Heart left ventricle (tissue), 16 donors: Measurements from ENCODE around the gene TUBE1. TPM values are rescaled to one million over a fixed set of nuclear protein-coding genes. Genes with fewer than 3 reads are reported as not detected.
"Not testable (repeated sequence)": the region's sequence is repeated elsewhere in the genome, so short reads cannot be mapped to it uniquely, and the experiment has no call there.

ENCODE experiments used
- ATAC-seq, 4 donors: fragments of 200-7000 bp; cut with Tn5 transposase; one replicate each; pipeline ENCODE4 v1.9.1; 2020 to 2022; ENCODE audit warnings: moderate library complexity in 4 of 4, mild to moderate bottlenecking in 3 of 4, moderate number of reproducible peaks in 1 of 4
- DNase-seq, 5 donors: peaks; one replicate each; pipeline ENCODE4 v3.0.0-alpha.2; 2020
- H3K27ac ChIP-seq, 12 donors: fragments of 200-600 bp; sonication (generic) in 4 of 12; one replicate each; pipeline versions ENCODE4 v1.5.0 to v1.8.0; 2016 to 2022; ENCODE audit warnings: mild to moderate bottlenecking in 2 of 12
- H3K27me3 ChIP-seq, 9 donors: fragments of 200-600 bp; sonication (generic) in 2 of 9; one replicate each; pipeline versions ENCODE4 v1.5.1 to v1.8.0; 2016 to 2022; ENCODE audit warnings: mild to moderate bottlenecking in 3 of 9
- H3K36me3 ChIP-seq, 9 donors: fragments of 200-600 bp; sonication (generic) in 2 of 9; one replicate each; pipeline versions ENCODE4 v1.5.0 to v1.8.0; 2018 to 2022; ENCODE audit warnings: mild to moderate bottlenecking in 2 of 9
- H3K4me1 ChIP-seq, 12 donors: fragments of 200-600 bp; sonication (generic) in 4 of 12; one replicate each; pipeline versions ENCODE4 v1.5.0 to v1.8.0; 2016 to 2022; ENCODE audit warnings: mild to moderate bottlenecking in 3 of 12
- H3K4me3 ChIP-seq, 12 donors: fragments of 200-600 bp; sonication (generic) in 4 of 12; one replicate each; pipeline versions ENCODE4 v1.5.0 to v1.8.0; 2017 to 2022; ENCODE audit warnings: mild to moderate bottlenecking in 9 of 12, moderate library complexity in 4 of 12
- H3K9me3 ChIP-seq, 12 donors: fragments of 200-600 bp; sonication (generic) in 4 of 12; one replicate each; pipeline versions ENCODE4 v1.5.0 to v1.8.0; 2016 to 2022; ENCODE audit warnings: mild to moderate bottlenecking in 1 of 12
- CTCF ChIP-seq, 12 donors: fragments of 200-600 bp; sonication (generic) in 4 of 12; IDR thresholded peaks; one replicate each; pipeline versions ENCODE4 v1.5.0 to v1.8.0; 2018 to 2022; ENCODE audit warnings: antibody characterized with exemption in 12 of 12, mild to moderate bottlenecking in 5 of 12
- POLR2A ChIP-seq, 2 donors: fragments of 450-650 bp; IDR thresholded peaks; one replicate each; pipeline ENCODE4 v1.6.1; 2017; ENCODE audit warnings: antibody characterized with exemption in 2 of 2, mild to moderate bottlenecking in 2 of 2, moderate library complexity in 2 of 2
- WGBS, 4 donors: extraction: QIAGEN DNeasy Blood & Tissue Kit in 2 of 4; methylation state at CpG; one replicate each; pipeline versions ENCODE4 v1.1.5 to v1.1.7; 2013 to 2018; 5-methylcytosine and 5-hydroxymethylcytosine counted together
- intact Hi-C, 10 donors: fragments of 100-400 bp; cut with DNase I; formaldehyde crosslinking; loops; one replicate each; pipeline versions ENCODE4 v1.11.1 to v1.14.2; 2022
- polyA plus RNA-seq, 2 donors: library from polyadenylated mRNA; stranded (reverse); fragments of 200-250 nt; gene quantifications; one replicate each; pipeline ENCODE4 v1.2.3, GENCODE V29; 2013
- total RNA-seq, 9 donors: library from RNA; depleted of rRNA in 2 of 9; stranded (reverse); fragments of >200 nt in 2 of 9; fragmentation: NEBNext Ultra II Directional in 3 of 9; extraction: Animal tissue kit (Norgen Biotek cat#: 25700) in 3 of 9; gene quantifications; one replicate each; pipeline versions ENCODE4 v1.1.0 to v1.2.4, GENCODE V29; 2016 to 2023
- donor health status: ischemic (EF 13 %, LVEDD 7.1; RV severe dilation, severe dysfunction).
- donor health status: healthy with polysubstance abuse.
- donor health status: DM: no; HTN: yes; CAD: no.
- donor health status: DM: no; HTN: no; CAD: no.
- donor health status: ischemic (EF 25% LVEDD 6.9; RV normal size, moderate dysfunction).
- donor health status: ischemic (EF 25% LVEDD 5.7; RV mildly dilated, moderate dysfunction).
- donor health status: healthy.
- donor health status: DM: yes; HTN: yes; CAD: no.
- donor health status: ischemic (EF 35%, LVEDD 5.7; RV mildly dilated, moderate dysfunction).
- donor health status: nonischemic (EF 11% LVEDD 7.7; RV severe dilation, severe dysfunction).
- donor health status: DM: yes; HTN: yes; CAD: no.
- donor health status: PGD.
- donor health status: ischemic (EF 29% LVEDD 5.4; RV normal size, mild dysfunction).
- donor health status: nonischemic (EF 23%, LVEDD 6.1; RV moderate dilation, normal function).

Gene TUBE1
- total and polyA plus RNA-seq, 11 donors = 10.1 to 33.2 (median 23.3) TPM

DNA sequence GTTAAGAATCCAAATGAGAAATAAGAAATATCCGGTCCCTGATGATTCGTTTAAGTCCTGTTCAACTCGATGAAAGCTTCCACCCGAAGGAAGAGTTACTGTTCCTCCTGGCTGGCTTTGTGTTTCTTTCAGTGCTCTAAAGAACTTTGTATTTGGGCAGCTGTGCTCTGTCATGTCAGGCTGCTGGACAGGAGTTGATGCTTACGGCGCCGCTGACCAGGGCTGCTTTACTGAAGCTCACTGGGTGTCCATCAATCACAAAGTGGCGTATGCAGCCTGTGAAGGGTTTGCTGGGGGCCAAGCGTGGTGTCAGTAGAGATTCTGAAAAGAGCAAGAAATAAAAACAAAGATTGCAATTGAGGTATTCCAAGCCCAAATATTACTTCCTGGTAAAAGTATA is 22.0 kb upstream of the TUBE1 start:
- peaks cover 0 to 4% (median 0%) of the 10 kb centered on the region in 12 donors for H3K9me3 ChIP-seq
- peak overlapping the region in 1 of 12 donors; percentile 33 for H3K27ac ChIP-seq

DNA sequence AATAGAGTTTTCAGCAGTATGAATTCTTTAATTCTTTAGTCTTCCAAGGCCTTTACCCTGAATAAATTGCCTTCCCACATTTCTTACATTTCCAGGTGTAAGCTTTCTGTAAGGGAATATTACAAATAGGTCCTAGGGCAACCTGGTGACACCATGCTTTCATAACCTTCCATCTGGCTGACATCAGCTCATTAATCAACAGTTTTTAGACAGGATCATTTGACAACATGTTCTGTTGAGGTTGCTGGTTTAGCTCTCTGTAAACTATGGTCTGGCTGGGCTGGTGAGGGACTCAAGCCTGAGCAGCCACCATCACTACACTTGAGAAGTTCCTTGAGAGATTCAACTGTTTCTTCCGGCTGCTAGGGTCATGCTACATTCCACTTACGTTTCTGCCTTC is 19.3 kb upstream of the TUBE1 start:
- H3K36me3 ChIP-seq = peaks cover 0 to 72% (median 38%) of the 10 kb centered on the region in 9 donors
- H3K4me3 ChIP-seq = no peak overlapping the region
- H3K27ac ChIP-seq = no peak overlapping the region
- H3K9me3 ChIP-seq = peaks cover 0 to 4% (median 0%) of the 10 kb centered on the region in 12 donors
- 68 to 76% (median 69%) methylated on average over 2 of the region's 2 CpGs for WGBS, 4 donors
- no peaks in the 10 kb centered on the region for H3K27me3 ChIP-seq
- intact Hi-C loops = no loop called here
- DNase-seq = no peak
- TF ChIP-seq CTCF (IDR thresholded peaks at IDR 0.05) = no peak
- TF ChIP-seq POLR2A (IDR thresholded peaks at IDR 0.05) = no peak
- H3K4me1 ChIP-seq = peaks cover 0 to 11% (median 0%) of the 10 kb centered on the region in 12 donors
- peak in 1 of 4 donors; percentile 20 for ATAC-seq

More for the DNA sequence above, 22.0 kb upstream of the TUBE1 start:
- intact Hi-C loops = no loop called here
- Histone ChIP-seq H3K4me3 (no peak overlapping the region), H3K27me3 (no peaks in the 10 kb centered on the region), H3K36me3 (peaks cover 0 to 83% (median 56%) of the 10 kb centered on the region in 9 donors), H3K4me1 (peaks cover 0 to 31% (median 5%) of the 10 kb centered on the region in 12 donors)
- DNase-seq (peak in 1 of 5 donors; percentile 32), ATAC-seq (peak in 1 of 4 donors; percentile 24)
- TF ChIP-seq POLR2A (IDR thresholded peaks at IDR 0.05) = no peak
- WGBS, 4 donors = 60 to 78% (median 71%) methylated on average over 9 of the region's 9 CpGs

DNA sequence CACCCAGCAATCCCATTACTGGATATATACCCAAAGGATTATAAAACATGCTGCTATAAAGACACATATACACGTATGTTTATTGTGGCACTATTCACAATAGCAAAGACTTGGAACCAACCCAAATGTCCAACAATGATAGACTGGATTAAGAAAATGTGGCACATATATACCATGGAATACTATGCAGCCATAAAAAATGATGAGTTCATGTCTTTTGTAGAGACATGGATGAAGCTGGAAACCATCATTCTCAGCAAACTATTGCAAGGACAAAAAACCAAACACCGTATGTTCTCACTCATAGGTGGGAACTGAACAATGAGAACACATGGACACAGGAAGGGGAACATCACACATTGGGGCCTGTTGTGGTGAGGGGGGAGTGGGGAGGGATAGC is 18.7 kb upstream of the TUBE1 start:
- peaks cover 0 to 72% (median 32%) of the 10 kb centered on the region in 9 donors for H3K36me3 ChIP-seq
- H3K4me3 ChIP-seq, DNase-seq, H3K27ac ChIP-seq, H3K9me3 ChIP-seq, H3K27me3 ChIP-seq, intact Hi-C loops, ATAC-seq: not testable (repeated sequence)
- H3K4me1 ChIP-seq = peaks cover 0 to 13% (median 0%) of the 10 kb centered on the region in 12 donors
- WGBS, 4 donors = 86 to 97% (median 94%) methylated on average over 2 of the region's 2 CpGs

DNA sequence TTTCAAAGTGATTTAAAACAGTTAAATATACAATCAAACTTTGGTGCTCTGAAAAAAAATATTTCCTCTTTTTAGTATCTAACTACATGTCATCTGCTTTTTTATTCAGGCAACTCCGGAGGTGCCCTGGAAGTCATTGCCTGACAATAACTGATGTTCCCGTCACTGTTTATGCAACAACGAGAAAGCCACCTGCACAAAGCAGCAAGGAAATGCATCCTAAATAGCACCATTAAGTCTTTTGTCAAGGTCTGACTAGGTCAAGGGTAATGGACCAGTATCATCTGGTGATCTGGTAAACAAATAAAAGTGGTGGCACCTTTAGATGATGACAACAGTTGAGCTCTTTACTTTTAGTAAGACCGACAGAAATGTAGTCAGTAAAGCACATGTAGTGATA is 13.3 kb upstream of the TUBE1 start:
- Histone ChIP-seq H3K9me3 (peaks cover 0 to 4% (median 0%) of the 10 kb centered on the region in 12 donors), H3K27ac (peak overlapping the region in 3 of 12 donors; percentile 0 to 24 (median 10)), H3K36me3 (peaks cover 0 to 47% (median 10%) of the 10 kb centered on the region in 9 donors), H3K27me3 (no peaks in the 10 kb centered on the region), H3K4me3 (no peak overlapping the region), H3K4me1 (peaks cover 0 to 14% (median 0%) of the 10 kb centered on the region in 12 donors)
- WGBS, 4 donors = 59 to 71% (median 65%) methylated on average over 4 of the region's 4 CpGs
- TF ChIP-seq POLR2A (IDR thresholded peaks at IDR 0.05) (no peak), CTCF (IDR thresholded peaks at IDR 0.05) (no peak)
- DNase-seq = no peak
- intact Hi-C loops = no loop called here
- ATAC-seq = peak in 2 of 4 donors; percentile 24 to 83

GRCh38 chr6:112096901-112097300 is 9.6 kb upstream of the TUBE1 start:
- Histone ChIP-seq H3K36me3 (peaks cover 0 to 32% (median 10%) of the 10 kb centered on the region in 9 donors), H3K27ac (no peak overlapping the region), H3K4me1 (peaks cover 0 to 10% (median 0%) of the 10 kb centered on the region in 12 donors), H3K27me3 (no peaks in the 10 kb centered on the region), H3K4me3 (no peak overlapping the region), H3K9me3 (no peaks in the 10 kb centered on the region)
- TF ChIP-seq POLR2A (IDR thresholded peaks at IDR 0.05) (no peak), CTCF (IDR thresholded peaks at IDR 0.05) (no peak)
- no peak for ATAC-seq
- intact Hi-C loops = no loop called here
- no peak for DNase-seq
- 68 to 96% (median 95%) methylated on average over 2 of the region's 2 CpGs for WGBS, 4 donors
